DOHH2 (cell line): ENCODE data around the gene VPS8.

Experiments
- H3F3A ChIP-seq: fragments of 200-600 bp; sonication (generic), shearing (Covaris generic); 2 replicates; pipeline ENCODE4 v1.6.0; 2016; ENCODE audit warnings: antibody characterized with exemption, mild to moderate bottlenecking; ENCODE audit not compliant: control insufficient read depth, insufficient read depth
- H3K27ac ChIP-seq: fragments of 200-600 bp; sonication (generic); 2 replicates; pipeline ENCODE4 v1.5.1; 2014; ENCODE audit warnings: low read depth, mild to moderate bottlenecking, low read length, moderate library complexity
- H3K27me3 ChIP-seq: fragments of 200-600 bp; sonication (generic); 2 replicates; pipeline ENCODE4 v1.6.1; 2014; ENCODE audit warnings: mild to moderate bottlenecking, low read length, mixed read lengths; ENCODE audit not compliant: control insufficient read depth
- H3K36me3 ChIP-seq: fragments of 200-600 bp; sonication (generic); 2 replicates; pipeline ENCODE4 v1.6.1; 2014; ENCODE audit warnings: mild to moderate bottlenecking, low read length, moderate library complexity, mixed read lengths; ENCODE audit not compliant: control insufficient read depth
- H3K4me1 ChIP-seq: fragments of 200-600 bp; sonication (generic); 2 replicates; pipeline ENCODE4 v1.6.1; 2014; ENCODE audit warnings: mild to moderate bottlenecking, low read length, mixed read lengths; ENCODE audit not compliant: control insufficient read depth
- H3K4me2 ChIP-seq: fragments of 200-600 bp; sonication (generic); 2 replicates; pipeline ENCODE4 v1.6.0; 2014; ENCODE audit warnings: mild to moderate bottlenecking, low read length, moderate library complexity
- H3K4me3 ChIP-seq: fragments of 200-600 bp; sonication (generic); 2 replicates; pipeline ENCODE4 v1.5.1; 2014; ENCODE audit warnings: mild to moderate bottlenecking, low read length, mixed read lengths
- H3K79me2 ChIP-seq: fragments of 200-600 bp; sonication (generic); 2 replicates; pipeline ENCODE4 v1.6.1; 2014; ENCODE audit warnings: mild to moderate bottlenecking, low read length, mixed read lengths; ENCODE audit not compliant: control insufficient read depth
- H3K9me2 ChIP-seq: fragments of 200-600 bp; sonication (generic); replicated peaks from 2 replicates; pipeline ENCODE4 v1.6.1; 2014; ENCODE audit warnings: mild to moderate bottlenecking, low read length, mixed read lengths; ENCODE audit not compliant: control insufficient read depth
- H3K9me3 ChIP-seq: fragments of 200-600 bp; sonication (generic); 2 replicates; pipeline ENCODE4 v1.6.1; 2014; ENCODE audit warnings: antibody characterized with exemption, low read length, mixed read lengths; ENCODE audit not compliant: control insufficient read depth, insufficient read depth
- H4K20me1 ChIP-seq: fragments of 200-600 bp; sonication (generic); 2 replicates; pipeline ENCODE4 v1.6.0; 2014; ENCODE audit warnings: low read depth, mild to moderate bottlenecking, antibody characterized with exemption, low read length, moderate library complexity; ENCODE audit not compliant: control insufficient read depth, insufficient read depth
- EZH2phosphoT487 ChIP-seq: fragments of 200-600 bp; sonication (generic); IDR thresholded peaks from 2 replicates; pipeline ENCODE4 v1.6.1; 2017; ENCODE audit warnings: borderline replicate concordance, mild to moderate bottlenecking, antibody characterized with exemption, low read length, moderate library complexity, mixed read lengths
- TF ChIP-seq, protein P1 (sequence below): fragments of 200-600 bp; sonication (generic); IDR thresholded peaks from one replicate; pipeline ENCODE4 v1.5.1; 2014; ENCODE audit warnings: antibody characterized with exemption, mild to moderate bottlenecking, low read depth, low read length; ENCODE audit not compliant: poor library complexity, severe bottlenecking

The VPS8 gene

DNA sequence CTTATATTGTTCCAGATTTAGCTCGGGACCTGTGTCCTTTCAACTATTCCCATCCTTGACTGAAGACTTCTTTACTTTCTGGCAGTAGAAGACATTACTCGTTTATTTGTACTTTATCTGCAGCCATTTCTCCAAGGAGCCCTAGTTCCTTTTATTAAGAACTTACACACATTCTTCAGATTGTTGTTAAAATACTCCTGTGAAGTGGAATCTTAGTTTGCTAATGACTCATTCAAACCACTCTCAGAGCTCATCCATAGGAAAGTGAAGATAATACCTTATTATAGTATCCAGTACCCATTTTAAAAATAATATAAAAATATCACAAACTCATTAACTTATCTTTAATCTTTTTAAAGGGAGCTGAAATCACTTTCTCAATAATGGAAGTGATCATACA lies 277.4 kb downstream of the VPS8 start:
- no peaks in the 10 kb centered on the region for H3K36me3 ChIP-seq
- H3K4me2 ChIP-seq = no peak overlapping the region
- no peaks in the 10 kb centered on the region for H3K79me2 ChIP-seq
- H3K9me3 ChIP-seq = no peaks in the 10 kb centered on the region
- no peak overlapping the region for H3K27ac ChIP-seq
- no peaks in the 10 kb centered on the region for H3F3A ChIP-seq
- H3K27me3 ChIP-seq = peaks cover 6% of the 10 kb centered on the region; the same call in 1 of the 2 replicates
- no peaks in the 10 kb centered on the region for H4K20me1 ChIP-seq
- TF ChIP-seq, protein P1, sequence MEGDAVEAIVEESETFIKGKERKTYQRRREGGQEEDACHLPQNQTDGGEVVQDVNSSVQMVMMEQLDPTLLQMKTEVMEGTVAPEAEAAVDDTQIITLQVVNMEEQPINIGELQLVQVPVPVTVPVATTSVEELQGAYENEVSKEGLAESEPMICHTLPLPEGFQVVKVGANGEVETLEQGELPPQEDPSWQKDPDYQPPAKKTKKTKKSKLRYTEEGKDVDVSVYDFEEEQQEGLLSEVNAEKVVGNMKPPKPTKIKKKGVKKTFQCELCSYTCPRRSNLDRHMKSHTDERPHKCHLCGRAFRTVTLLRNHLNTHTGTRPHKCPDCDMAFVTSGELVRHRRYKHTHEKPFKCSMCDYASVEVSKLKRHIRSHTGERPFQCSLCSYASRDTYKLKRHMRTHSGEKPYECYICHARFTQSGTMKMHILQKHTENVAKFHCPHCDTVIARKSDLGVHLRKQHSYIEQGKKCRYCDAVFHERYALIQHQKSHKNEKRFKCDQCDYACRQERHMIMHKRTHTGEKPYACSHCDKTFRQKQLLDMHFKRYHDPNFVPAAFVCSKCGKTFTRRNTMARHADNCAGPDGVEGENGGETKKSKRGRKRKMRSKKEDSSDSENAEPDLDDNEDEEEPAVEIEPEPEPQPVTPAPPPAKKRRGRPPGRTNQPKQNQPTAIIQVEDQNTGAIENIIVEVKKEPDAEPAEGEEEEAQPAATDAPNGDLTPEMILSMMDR = no peak
- no peak for TF ChIP-seq EZH2phosphoT487
- no peak overlapping the region for H3K4me3 ChIP-seq
- H3K9me2 ChIP-seq = no peaks in the 10 kb centered on the region
- H3K4me1 ChIP-seq = no peaks in the 10 kb centered on the region

GRCh38 chr3:185089751-185090150 lies 277.8 kb downstream of the VPS8 start:
- no peaks in the 10 kb centered on the region for H3K4me1 ChIP-seq
- no peaks in the 10 kb centered on the region for H3K36me3 ChIP-seq
- H3K79me2 ChIP-seq = no peaks in the 10 kb centered on the region
- no peak overlapping the region for H3K27ac ChIP-seq
- no peak overlapping the region for H3K4me3 ChIP-seq
- H3K27me3 ChIP-seq = peaks cover 6% of the 10 kb centered on the region; the same call in 1 of the 2 replicates
- H3K4me2 ChIP-seq = no peak overlapping the region
- H3K9me3 ChIP-seq = no peaks in the 10 kb centered on the region
- TF ChIP-seq, protein P1 = no peak
- TF ChIP-seq EZH2phosphoT487 = no peak
- H3F3A ChIP-seq = no peaks in the 10 kb centered on the region
- H3K9me2 ChIP-seq = no peaks in the 10 kb centered on the region
- H4K20me1 ChIP-seq = no peaks in the 10 kb centered on the region

- no peak overlapping the region for H3K4me2 ChIP-seq
- no peak for TF ChIP-seq EZH2phosphoT487
- TF ChIP-seq, protein P1 = no peak
- no peaks in the 10 kb centered on the region for H3K79me2 ChIP-seq
Observed at GRCh38 chr3:185090811-185091210, 278.8 kb downstream of the VPS8 start.

More at GRCh38 chr3:185090811-185091210, 278.8 kb downstream of the VPS8 start:
- Histone ChIP-seq H3K27ac (no peak overlapping the region), H3K9me3 (no peaks in the 10 kb centered on the region), H3K4me3 (no peak overlapping the region), H3K36me3 (no peaks in the 10 kb centered on the region), H4K20me1 (no peaks in the 10 kb centered on the region), H3F3A (no peaks in the 10 kb centered on the region), H3K4me1 (no peaks in the 10 kb centered on the region), H3K27me3 (peaks cover 6% of the 10 kb centered on the region; the same call in 1 of the 2 replicates), H3K9me2 (no peaks in the 10 kb centered on the region)
